Anterior cingulate cortex (tissue), 58 donors: ENCODE measurements around the gene TRIM33.
A peak's percentile ranks its signal among the peaks of the same experiment; 100 is the strongest.
"Not testable (repeated sequence)": the region's sequence is repeated elsewhere in the genome, so short reads cannot be mapped to it uniquely, and the experiment has no call there.

Experiments used
- DNase-seq, 58 donors: peaks; one replicate each; lab custom pipeline; 2025; lab: John Stamatoyannopoulos, UW

TRIM33 gene

DNA sequence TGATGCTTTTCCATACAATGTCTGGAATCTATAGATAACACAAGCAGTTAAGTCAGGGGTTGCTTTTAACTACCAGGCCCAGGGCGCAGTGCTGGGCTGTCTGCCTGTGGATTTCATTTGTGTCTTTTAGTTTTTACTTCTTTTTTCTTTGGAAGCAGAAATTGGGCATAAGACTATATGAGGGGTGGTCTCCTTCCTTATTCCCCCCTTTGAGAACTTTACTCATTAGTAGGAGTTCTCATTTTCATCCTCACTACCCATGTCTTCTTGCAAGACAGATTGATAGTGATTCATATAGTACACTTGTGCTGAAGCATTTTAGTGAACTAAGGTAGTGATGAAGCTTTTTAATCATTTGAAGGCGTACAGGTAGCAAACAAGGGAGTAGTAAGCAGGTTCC lies 147.8 kb downstream of the TRIM33 start:
- DNase-seq: not testable (repeated sequence)

DNA sequence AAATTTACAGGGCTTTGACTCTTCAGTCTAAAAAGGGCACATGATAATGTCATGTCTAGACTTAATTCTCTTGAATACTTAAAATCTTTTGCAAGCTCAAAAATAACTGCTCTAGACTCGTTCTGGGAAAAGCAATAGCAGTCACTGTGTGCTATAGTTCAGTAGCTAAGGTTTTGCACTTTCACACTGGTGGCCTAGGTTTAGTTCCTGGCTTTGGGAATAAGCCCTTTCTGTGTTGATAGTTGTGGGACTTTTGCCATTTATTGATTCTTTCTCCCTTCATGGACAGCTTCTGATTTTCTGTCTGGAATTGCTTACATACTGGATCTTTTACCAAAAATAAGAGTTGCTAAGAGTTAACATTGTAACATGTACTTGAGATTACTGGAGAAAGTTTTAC lies 151.2 kb downstream of the TRIM33 start:
- no peak for DNase-seq

DNA sequence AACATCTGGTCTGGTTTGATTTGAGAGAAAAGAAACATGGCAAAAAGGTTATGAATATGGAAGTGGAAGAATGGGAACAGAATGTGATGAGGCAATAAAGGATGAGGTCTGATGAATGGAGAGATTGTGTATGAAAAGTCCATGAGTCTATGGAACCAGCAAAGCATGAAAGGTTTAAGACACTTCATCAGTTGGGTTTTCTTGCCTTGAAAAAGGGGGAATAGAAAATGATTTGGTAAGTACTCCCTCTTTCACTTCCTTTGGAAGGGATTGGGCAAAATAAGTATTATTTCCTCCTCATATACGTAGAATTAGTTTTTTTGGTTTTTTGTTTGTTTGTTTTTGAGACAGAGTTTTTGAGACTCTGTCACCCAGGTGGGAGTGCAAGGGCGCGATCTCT lies 155.8 kb downstream of the TRIM33 start:
- DNase-seq: no peak

DNA sequence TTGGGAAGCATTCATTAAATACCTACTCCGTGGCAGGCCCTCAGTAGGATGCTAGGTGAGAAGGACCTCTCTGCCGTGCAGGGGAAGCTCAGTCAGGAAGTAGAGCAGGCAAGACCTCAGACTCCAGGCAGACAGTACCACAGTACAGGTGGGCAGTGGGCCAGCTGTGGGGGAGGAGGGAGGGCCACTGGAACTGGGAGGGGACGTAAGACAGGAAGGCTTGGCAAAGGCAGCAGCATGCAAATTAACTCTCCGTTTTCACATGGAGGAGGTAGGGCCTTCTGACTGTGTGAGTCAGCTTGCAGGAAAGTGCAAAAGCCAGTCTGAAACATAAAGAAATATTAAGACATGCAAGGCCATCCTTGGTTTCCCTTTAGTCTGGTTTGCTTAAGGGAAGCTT lies 157.7 kb downstream of the TRIM33 start:
- DNase-seq: peak in 23 of 58 donors; percentile 6 to 61 (median 31)

DNA sequence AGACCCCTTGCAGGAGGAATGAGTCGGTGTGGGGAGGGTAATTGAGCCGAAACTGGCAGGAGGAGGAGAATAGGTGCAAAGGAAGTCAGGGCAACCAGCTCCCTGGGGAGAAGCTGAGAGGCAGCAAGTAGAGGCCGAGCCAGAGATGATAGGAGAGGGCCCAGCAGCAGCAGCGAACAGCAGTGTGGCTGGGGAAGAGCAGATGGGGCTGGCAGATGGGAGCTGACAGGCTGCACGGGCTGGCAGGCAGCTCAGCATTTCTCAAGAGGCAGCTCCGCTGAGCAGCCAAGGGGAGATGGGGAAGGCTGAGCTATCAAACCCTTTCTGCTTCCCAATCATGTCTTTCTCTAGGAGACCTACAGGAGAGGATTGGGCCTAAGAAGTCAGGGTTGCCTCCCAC lies 158.2 kb downstream of the TRIM33 start:
- DNase-seq: peak in 36 of 58 donors; percentile 1 to 84 (median 38)

DNA sequence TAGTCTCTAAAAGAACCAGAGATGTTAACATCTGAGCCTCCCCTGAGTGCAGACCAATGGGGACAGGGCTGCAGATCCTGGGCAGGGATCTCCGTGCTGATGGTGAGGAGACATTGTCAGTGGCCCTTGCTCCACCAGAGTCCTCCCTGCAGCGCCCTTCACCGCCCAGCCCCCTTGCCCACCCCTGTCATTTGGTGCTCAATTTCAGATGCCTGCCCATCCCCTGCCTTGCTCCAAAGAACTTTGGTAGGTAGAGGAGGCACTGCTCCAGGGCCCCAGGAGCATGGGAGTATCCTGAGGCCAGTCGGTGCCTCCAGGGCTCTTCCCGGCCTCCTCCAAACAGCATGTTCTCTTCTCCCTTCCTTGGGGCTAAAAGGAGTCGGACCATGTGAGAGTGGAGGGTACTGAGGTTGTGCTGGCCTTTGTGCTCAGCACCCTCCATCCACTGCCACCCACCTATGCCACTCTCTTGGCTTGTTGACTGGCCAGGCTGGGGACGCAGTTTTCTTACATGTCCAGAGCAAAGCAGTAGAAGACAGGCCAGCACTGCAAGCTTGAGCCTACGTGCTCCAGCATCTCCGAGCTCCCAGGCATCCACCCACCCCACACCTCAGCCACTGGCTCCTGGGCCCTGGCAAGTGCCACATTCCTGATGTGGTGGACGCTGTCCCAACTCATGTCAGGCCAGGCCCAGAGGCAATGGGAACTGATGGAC lies 160.1 kb downstream of the TRIM33 start:
- DNase-seq: no peak

DNA sequence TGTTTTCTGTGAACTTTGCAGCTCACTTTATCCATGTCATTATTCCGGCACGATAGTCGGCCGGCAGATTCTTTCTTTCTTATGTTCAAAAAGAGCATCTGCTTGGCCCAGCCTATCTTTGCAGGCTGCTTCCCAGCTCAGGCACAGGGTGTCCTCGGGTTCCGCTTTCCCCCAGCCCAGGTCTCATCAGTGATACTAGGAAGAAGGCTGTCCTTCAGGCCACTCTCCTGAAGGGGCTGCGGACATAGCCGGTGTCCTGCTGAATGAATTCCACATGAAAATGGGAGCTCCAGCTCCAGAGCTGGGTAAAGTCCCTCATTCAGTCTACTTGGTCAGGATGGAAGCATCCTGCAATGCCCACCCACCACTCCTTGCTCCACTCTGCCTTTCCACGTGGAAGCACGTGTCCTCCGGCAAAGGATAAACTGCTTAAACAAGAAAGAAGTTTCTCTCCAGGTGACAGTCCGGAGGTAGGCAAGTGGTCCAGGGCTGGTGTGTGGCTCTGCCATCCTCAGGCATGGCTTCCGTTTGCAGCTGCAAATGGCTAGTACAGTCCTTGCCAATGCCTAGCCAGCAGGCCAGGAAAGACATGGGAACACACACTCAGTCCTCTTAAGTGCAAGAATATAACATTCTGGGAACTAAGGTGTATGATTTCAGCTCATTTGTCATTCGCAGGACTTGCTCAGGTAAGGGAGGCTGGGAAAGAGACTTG lies 161.0 kb downstream of the TRIM33 start:
- DNase-seq: peak in 1 of 58 donors; percentile 3

DNA sequence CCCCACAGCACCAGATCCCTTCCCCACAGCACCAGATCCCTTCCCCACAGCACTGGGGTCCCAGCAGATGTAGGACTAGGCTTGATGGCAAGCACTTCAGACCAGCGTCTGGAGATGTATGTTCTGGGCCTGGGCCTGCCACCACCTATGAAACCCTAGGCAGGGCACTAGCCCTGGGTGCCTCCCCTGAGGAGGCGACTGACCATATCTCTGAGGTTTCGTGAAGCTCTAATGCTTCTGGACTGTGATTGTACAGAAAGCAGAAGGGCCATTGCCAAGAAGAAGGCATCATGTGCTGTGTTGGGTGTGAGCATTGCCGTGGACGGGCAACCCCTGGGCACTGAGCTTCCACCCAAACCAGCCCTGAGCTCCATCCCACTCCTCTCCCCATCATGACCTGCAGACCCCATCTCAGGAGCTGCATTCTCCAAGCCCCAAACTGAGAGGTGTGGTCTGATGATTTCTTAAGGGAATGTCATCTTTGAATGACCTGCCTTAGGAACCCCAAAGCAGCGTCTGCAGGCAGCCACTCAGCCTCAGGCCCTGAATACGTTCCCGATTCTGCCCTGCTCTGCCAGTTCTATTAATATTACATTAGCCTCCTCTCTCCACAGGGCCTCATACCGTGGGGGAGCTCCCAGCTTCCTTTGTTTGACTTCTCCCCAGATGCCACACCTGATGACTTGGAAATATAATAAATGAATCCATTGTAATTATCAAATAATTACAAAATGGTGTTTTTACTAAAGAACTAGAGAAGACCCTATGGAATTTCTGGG lies 163.4 kb downstream of the TRIM33 start:
- DNase-seq: no peak

DNA sequence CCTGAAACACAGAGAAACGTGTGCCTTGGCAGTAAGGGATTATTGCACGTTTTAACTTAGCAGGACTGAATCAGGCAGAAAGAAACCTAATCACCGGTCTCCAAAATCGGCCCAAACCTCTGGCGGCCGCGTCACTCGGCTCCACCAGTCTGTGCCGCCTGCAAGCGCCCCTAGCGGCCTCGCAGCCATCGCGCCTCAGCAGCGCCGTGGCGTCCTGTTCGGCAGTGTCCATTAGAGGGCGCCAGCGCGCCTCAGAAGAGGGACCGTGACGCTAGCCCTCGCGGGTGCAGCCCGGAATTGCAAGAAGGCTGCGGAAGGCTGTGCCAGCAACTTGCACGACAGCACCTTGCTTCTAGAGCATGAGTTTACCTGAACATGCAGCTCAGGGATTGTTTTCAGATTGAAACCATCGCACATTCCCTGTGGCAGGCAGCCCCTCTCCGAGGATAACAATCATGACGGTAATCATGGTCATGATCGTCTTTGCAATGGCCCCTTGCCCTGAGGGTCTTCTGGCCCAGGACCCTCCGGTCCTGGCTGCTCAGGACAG lies 164.4 kb downstream of the TRIM33 start:
- DNase-seq: peak; percentile 43 to 98 (median 90)

DNA sequence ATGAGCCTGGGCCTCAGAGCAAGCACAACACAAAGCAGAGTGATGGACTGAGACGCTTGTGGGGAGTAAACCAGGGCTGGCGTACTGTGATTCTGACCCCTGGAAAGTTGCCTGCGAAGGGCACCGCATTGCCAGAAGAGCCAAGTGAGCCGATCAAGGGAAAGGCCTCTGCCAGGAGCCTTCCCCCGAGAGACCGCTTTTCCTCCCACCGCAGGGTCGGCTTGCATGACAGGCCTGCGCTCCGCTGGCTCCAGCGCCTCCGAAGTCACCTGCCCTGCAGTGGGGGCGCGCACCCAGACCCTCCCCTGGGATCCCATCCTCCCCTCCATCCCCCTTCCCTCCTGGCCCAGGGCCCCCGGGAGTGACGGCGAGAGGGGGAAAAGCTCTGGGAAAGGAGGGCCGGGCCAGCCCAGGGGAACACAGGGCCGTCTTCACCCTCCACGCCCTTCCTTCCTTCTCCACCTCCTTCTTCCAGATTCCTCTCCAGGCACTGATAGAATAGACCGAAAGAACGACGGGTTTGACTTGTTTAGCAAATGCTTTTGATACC lies 165.0 kb downstream of the TRIM33 start:
- peak in 7 of 58 donors; percentile 17 to 79 (median 29) for DNase-seq

DNA sequence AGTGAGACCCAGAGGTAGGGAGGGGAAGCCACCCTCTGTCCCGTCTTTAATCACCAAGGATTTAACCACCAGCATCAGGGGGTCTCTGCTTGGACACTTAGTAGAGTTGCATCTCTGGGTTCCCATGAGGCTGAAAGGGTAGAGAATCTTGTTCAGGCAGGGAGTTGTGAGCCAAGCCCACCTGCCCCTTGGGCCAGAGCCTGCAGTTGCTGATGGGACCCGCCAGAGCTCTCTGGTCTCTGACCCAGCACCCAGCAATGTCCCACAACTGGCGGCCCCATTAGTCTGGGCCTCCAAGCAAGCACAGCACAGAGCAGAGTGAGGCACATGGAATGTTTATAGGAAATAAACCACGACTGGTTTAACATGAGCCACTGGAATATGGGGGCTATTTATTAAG lies 166.3 kb downstream of the TRIM33 start:
- no peak for DNase-seq
